Gastrocnemius medialis (tissue), 4 donors: ENCODE measurements around the gene IFT122.

ENCODE experiments used
- CTCF ChIP-seq, 5 experiments: fragments of 450-650 bp in 3 of 5; fragments of 200-600 bp in 2 of 5; sonication (generic) in 2 of 5; IDR thresholded peaks in 4 of 5; conservative IDR thresholded peaks in 1 of 5; 1 replicate in 4 of 5; 2 replicates in 1 of 5; pipeline ENCODE4 v1.5.1; 2016 to 2019; ENCODE audit warnings: antibody characterized with exemption in 5 of 5, mild to moderate bottlenecking in 3 of 5, moderate library complexity in 3 of 5
- POLR2A ChIP-seq, 2 donors: fragments of 450-650 bp; IDR thresholded peaks; one replicate each; pipeline ENCODE4 v1.6.1; 2017; ENCODE audit warnings: antibody characterized with exemption in 2 of 2, mild to moderate bottlenecking in 2 of 2, moderate library complexity in 2 of 2

GRCh38 chr3:129552287-129553050, 112.4 kb downstream of the IFT122 start:
- TF ChIP-seq POLR2A (IDR thresholded peaks at IDR 0.05) (no peak), CTCF (IDR thresholded peaks at IDR 0.05 in 4 of 5, conservative IDR thresholded peaks at IDR 0.05 in 1 of 5) (no peak)
